ENCODE measurements around the gene ERC1. TPM values are rescaled to one million over a fixed set of nuclear protein-coding genes. Genes with fewer than 3 reads are reported as not detected.
"Not testable (repeated sequence)": the region's sequence is repeated elsewhere in the genome, so short reads cannot be mapped to it uniquely, and the experiment has no call there.

ERC1 gene
- total RNA-seq, 2 experiments from 2014 or later = 24.7 to 31.9 TPM

GRCh38 chr12:999736-1000135, 8.7 kb downstream of the ERC1 start:
- H3K9me3 Mint-ChIP-seq (ENCODE audit: low read depth); H3K27me3 Mint-ChIP-seq; DNase-seq; ATAC-seq; CTCF ChIA-PET; H3K4me3 Mint-ChIP-seq; POLR2A ChIA-PET; H3K36me3 Mint-ChIP-seq (ENCODE audit: low read depth); H3K27ac Mint-ChIP-seq: not testable (repeated sequence)
- intact Hi-C loops (cut with DNase I, micrococcal nuclease) = loop anchor here in 1 of 2 experiments (10.0 kb wide), 1 partner anchor 95 kb away; no protein-coding TSS in a partner anchor
- H3K4me1 Mint-ChIP-seq = peaks cover 28% of the 10 kb centered on the region

GRCh38 chr12:1001507-1001906, 10.5 kb downstream of the ERC1 start:
- ChIA-PET CTCF (interaction anchor here (1.2 kb wide), 1 partner anchor 18 kb away, joined by 3 read pairs; no protein-coding TSS in a partner anchor), POLR2A (interaction anchor here (0.6 kb wide), 2 partner anchors 104 to 278 kb away, joined by 5 to 6 read pairs; no protein-coding TSS in a partner anchor)
- H3K4me3 Mint-ChIP-seq = no peak overlapping the region
- peaks cover 10% of the 10 kb centered on the region for H3K36me3 Mint-ChIP-seq (ENCODE audit: low read depth)
- intact Hi-C loops (cut with DNase I, micrococcal nuclease) = no loop called here
- ATAC-seq = no peak
- H3K27ac Mint-ChIP-seq = no peak overlapping the region
- peaks cover 20% of the 10 kb centered on the region for H3K4me1 Mint-ChIP-seq
- DNase-seq = no peak
- no peaks in the 10 kb centered on the region for H3K9me3 Mint-ChIP-seq (ENCODE audit: low read depth)
- H3K27me3 Mint-ChIP-seq = no peaks in the 10 kb centered on the region

GRCh38 chr12:1003600-1004271, 12.7 kb downstream of the ERC1 start:
- Mint-ChIP-seq H3K4me3 (no peak overlapping the region), H3K27ac (no peak overlapping the region), H3K36me3 (ENCODE audit: low read depth) (peaks cover 10% of the 10 kb centered on the region), H3K27me3 (no peaks in the 10 kb centered on the region), H3K9me3 (ENCODE audit: low read depth) (no peaks in the 10 kb centered on the region), H3K4me1 (peaks cover 7% of the 10 kb centered on the region)
- DNase-seq = no peak
- intact Hi-C loops (cut with DNase I, micrococcal nuclease) = no loop called here
- CTCF ChIA-PET = no interaction called here
- POLR2A ChIA-PET = no interaction called here
- ATAC-seq = no peak

GRCh38 chr12:1006255-1006654, 15.2 kb downstream of the ERC1 start:
- no peaks in the 10 kb centered on the region for H3K9me3 Mint-ChIP-seq (ENCODE audit: low read depth)
- no peaks in the 10 kb centered on the region for H3K27me3 Mint-ChIP-seq
- POLR2A ChIA-PET = no interaction called here
- ATAC-seq (no peak), DNase-seq (no peak)
- H3K27ac Mint-ChIP-seq = no peak overlapping the region
- peaks cover 3% of the 10 kb centered on the region for H3K4me1 Mint-ChIP-seq
- CTCF ChIA-PET = interaction anchor here (0.6 kb wide), 1 partner anchor 645 kb away, joined by 6 read pairs; no protein-coding TSS in a partner anchor
- H3K4me3 Mint-ChIP-seq = no peak overlapping the region
- intact Hi-C loops (cut with DNase I, micrococcal nuclease) = no loop called here
- peaks cover 5% of the 10 kb centered on the region for H3K36me3 Mint-ChIP-seq (ENCODE audit: low read depth)

- Mint-ChIP-seq H3K27me3 (no peaks in the 10 kb centered on the region), H3K27ac (no peak overlapping the region), H3K36me3 (ENCODE audit: low read depth) (peaks cover 2% of the 10 kb centered on the region), H3K4me1 (peaks cover 3% of the 10 kb centered on the region), H3K4me3 (no peak overlapping the region), H3K9me3 (ENCODE audit: low read depth) (no peaks in the 10 kb centered on the region)
- ATAC-seq = no peak
- CTCF ChIA-PET = no interaction called here
- POLR2A ChIA-PET = no interaction called here
- DNase-seq = no peak
- intact Hi-C loops (cut with DNase I, micrococcal nuclease) = no loop called here
Observed at GRCh38 chr12:1007276-1007675, 16.3 kb downstream of the ERC1 start.

GRCh38 chr12:1007994-1008393, 17.0 kb downstream of the ERC1 start:
- DNase-seq = no peak
- ChIA-PET CTCF (interaction anchor here (0.7 to 1.4 kb wide), 3 partner anchors 58 to 110 kb away, joined by 3 to 4 read pairs (median 3); partner anchors contain the start of gene RAD52), POLR2A (no interaction called here)
- intact Hi-C loops (cut with DNase I, micrococcal nuclease) = no loop called here
- ATAC-seq = no peak
- Mint-ChIP-seq H3K36me3 (ENCODE audit: low read depth) (peaks cover 2% of the 10 kb centered on the region), H3K9me3 (ENCODE audit: low read depth) (no peaks in the 10 kb centered on the region), H3K4me1 (peaks cover 3% of the 10 kb centered on the region), H3K27me3 (no peaks in the 10 kb centered on the region), H3K27ac (no peak overlapping the region), H3K4me3 (no peak overlapping the region)

- no peaks in the 10 kb centered on the region for H3K27me3 Mint-ChIP-seq
- intact Hi-C loops (cut with DNase I, micrococcal nuclease) = no loop called here
- no peak overlapping the region for H3K4me3 Mint-ChIP-seq
- H3K4me1 Mint-ChIP-seq = no peaks in the 10 kb centered on the region
- no peaks in the 10 kb centered on the region for H3K9me3 Mint-ChIP-seq (ENCODE audit: low read depth)
- ChIA-PET POLR2A (no interaction called here), CTCF (interaction anchor here (1.6 kb wide), 1 partner anchor 107 kb away, joined by 5 read pairs; no protein-coding TSS in a partner anchor)
- DNase-seq (no peak), ATAC-seq (no peak)
- no peak overlapping the region for H3K27ac Mint-ChIP-seq
- H3K36me3 Mint-ChIP-seq (ENCODE audit: low read depth) = peaks cover 4% of the 10 kb centered on the region
Observed at GRCh38 chr12:1011091-1011490, 20.1 kb downstream of the ERC1 start.

GRCh38 chr12:1013618-1014489, 22.8 kb downstream of the ERC1 start:
- Mint-ChIP-seq H3K36me3 (ENCODE audit: low read depth) (peaks cover 2% of the 10 kb centered on the region), H3K4me3 (no peak overlapping the region), H3K27me3 (no peaks in the 10 kb centered on the region), H3K27ac (no peak overlapping the region), H3K9me3 (ENCODE audit: low read depth) (no peaks in the 10 kb centered on the region), H3K4me1 (no peaks in the 10 kb centered on the region)
- DNase-seq (no peak), ATAC-seq (no peak)
- intact Hi-C loops (cut with DNase I, micrococcal nuclease) = no loop called here
- CTCF ChIA-PET = no interaction called here
- POLR2A ChIA-PET = no interaction called here

- Mint-ChIP-seq H3K36me3 (ENCODE audit: low read depth) (peaks cover 17% of the 10 kb centered on the region), H3K4me3 (no peak overlapping the region), H3K9me3 (ENCODE audit: low read depth) (no peaks in the 10 kb centered on the region), H3K27me3 (no peaks in the 10 kb centered on the region), H3K4me1 (no peaks in the 10 kb centered on the region), H3K27ac (no peak overlapping the region)
- ATAC-seq (no peak), DNase-seq (no peak)
- POLR2A ChIA-PET = no interaction called here
- CTCF ChIA-PET = interaction anchor here (0.6 to 2.1 kb wide), 3 partner anchors 18 to 779 kb away, joined by 3 to 5 read pairs (median 4); no protein-coding TSS in a partner anchor
- intact Hi-C loops (cut with DNase I, micrococcal nuclease) = no loop called here
Observed at GRCh38 chr12:1019283-1019682, 28.3 kb downstream of the ERC1 start.

GRCh38 chr12:1020389-1020788, 29.4 kb downstream of the ERC1 start:
- intact Hi-C loops (cut with DNase I, micrococcal nuclease) = no loop called here
- ChIA-PET POLR2A (no interaction called here), CTCF (no interaction called here)
- Mint-ChIP-seq H3K9me3 (ENCODE audit: low read depth) (no peaks in the 10 kb centered on the region), H3K4me1 (no peaks in the 10 kb centered on the region), H3K27me3 (no peaks in the 10 kb centered on the region), H3K36me3 (ENCODE audit: low read depth) (peaks cover 15% of the 10 kb centered on the region), H3K27ac (no peak overlapping the region), H3K4me3 (no peak overlapping the region)
- DNase-seq (no peak), ATAC-seq (peak; percentile 69)

GRCh38 chr12:1022032-1022970, 31.3 kb downstream of the ERC1 start:
- CTCF ChIA-PET = interaction anchor here (0.6 to 1.7 kb wide), 3 partner anchors 10 to 574 kb away, joined by 3 read pairs; no protein-coding TSS in a partner anchor
- peaks cover 16% of the 10 kb centered on the region for H3K36me3 Mint-ChIP-seq (ENCODE audit: low read depth)
- H3K4me3 Mint-ChIP-seq = no peak overlapping the region
- H3K4me1 Mint-ChIP-seq = no peaks in the 10 kb centered on the region
- no peak overlapping the region for H3K27ac Mint-ChIP-seq
- ATAC-seq = no peak
- POLR2A ChIA-PET = no interaction called here
- intact Hi-C loops (cut with DNase I, micrococcal nuclease) = no loop called here
- H3K27me3 Mint-ChIP-seq = no peaks in the 10 kb centered on the region
- no peaks in the 10 kb centered on the region for H3K9me3 Mint-ChIP-seq (ENCODE audit: low read depth)
- DNase-seq = no peak
